Activated naive CD4-positive, alpha-beta T cell treated with anti-CD3 and anti-CD28 coated beads, Interleukin-2, amount 50 U/mL, for 72 hours (primary cell): Measurements from ENCODE around the gene CHPF. TPM values are rescaled to one million over a fixed set of nuclear protein-coding genes. Genes with fewer than 3 reads are reported as not detected.

ENCODE experiments used
- ATAC-seq, 2 donors: fragments of 150-1000 bp; cut with Tn5 transposase; 2 replicates each; pipeline ENCODE4 v1.10.0; 2021; ENCODE audit warnings: mild to moderate bottlenecking in 2 of 2, moderate library complexity in 2 of 2
- DNase-seq, 2 donors: peaks; one replicate each; pipeline ENCODE4 v3.0.0; 2021 to 2022; ENCODE audit warnings: low spot score in 2 of 2
- H3K27ac Mint-ChIP-seq, 2 donors: one replicate each; pipeline ENCODE4 v1.8.0; 2022; ENCODE audit warnings: mild to moderate bottlenecking in 2 of 2, mixed read lengths in 2 of 2
- H3K36me3 Mint-ChIP-seq, 2 donors: one replicate each; pipeline ENCODE4 v1.8.0; 2022; ENCODE audit warnings: mixed read lengths in 2 of 2
- H3K9me3 Mint-ChIP-seq, 2 donors: one replicate each; pipeline ENCODE4 v1.8.0; 2022; ENCODE audit warnings: mixed read lengths in 2 of 2
- total RNA-seq, 2 donors: library from RNA; stranded (reverse); gene quantifications; one replicate each; pipeline ENCODE4 v1.2.3, GENCODE V29; 2022

CHPF gene
- total RNA-seq, 2 donors from 2014 or later = 13.2 to 16.7 TPM

DNA sequence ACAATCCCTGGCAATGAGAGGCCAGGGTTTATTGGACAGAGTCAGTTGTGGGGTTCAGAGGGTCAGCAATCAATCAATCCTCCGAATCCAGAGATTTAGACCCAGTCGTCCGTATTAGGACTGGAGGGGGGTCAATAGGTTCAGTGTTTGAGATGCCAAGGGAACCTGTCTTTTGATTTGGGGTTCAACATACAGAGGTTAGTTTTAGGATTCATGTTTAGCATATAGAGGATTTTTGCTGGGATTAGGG lies 44.6 kb downstream of the CHPF start:
- Mint-ChIP-seq H3K36me3 (peaks cover 9 to 19% of the 10 kb centered on the region in 2 donors), H3K27ac (peak overlapping the region; percentile 75 to 90), H3K9me3 (no peaks in the 10 kb centered on the region)
- no peak for DNase-seq
- ATAC-seq = no peak

- Mint-ChIP-seq H3K9me3 (no peaks in the 10 kb centered on the region), H3K27ac (peak within 1 kb of the TSS; percentile 75 to 90), H3K36me3 (peaks cover 9 to 19% of the 10 kb centered on the region in 2 donors)
- DNase-seq (peak; percentile 91 to 95), ATAC-seq (peak; percentile 91 to 93)
Measured at GRCh38 chr2:219498280-219499057, 45.1 kb downstream of the CHPF start, which contains the start of gene GMPPA. TSS of gene GMPPA (plus strand) at chr2:219498891. CDS start at chr2:219499976, 1,085 bp downstream.

DNA sequence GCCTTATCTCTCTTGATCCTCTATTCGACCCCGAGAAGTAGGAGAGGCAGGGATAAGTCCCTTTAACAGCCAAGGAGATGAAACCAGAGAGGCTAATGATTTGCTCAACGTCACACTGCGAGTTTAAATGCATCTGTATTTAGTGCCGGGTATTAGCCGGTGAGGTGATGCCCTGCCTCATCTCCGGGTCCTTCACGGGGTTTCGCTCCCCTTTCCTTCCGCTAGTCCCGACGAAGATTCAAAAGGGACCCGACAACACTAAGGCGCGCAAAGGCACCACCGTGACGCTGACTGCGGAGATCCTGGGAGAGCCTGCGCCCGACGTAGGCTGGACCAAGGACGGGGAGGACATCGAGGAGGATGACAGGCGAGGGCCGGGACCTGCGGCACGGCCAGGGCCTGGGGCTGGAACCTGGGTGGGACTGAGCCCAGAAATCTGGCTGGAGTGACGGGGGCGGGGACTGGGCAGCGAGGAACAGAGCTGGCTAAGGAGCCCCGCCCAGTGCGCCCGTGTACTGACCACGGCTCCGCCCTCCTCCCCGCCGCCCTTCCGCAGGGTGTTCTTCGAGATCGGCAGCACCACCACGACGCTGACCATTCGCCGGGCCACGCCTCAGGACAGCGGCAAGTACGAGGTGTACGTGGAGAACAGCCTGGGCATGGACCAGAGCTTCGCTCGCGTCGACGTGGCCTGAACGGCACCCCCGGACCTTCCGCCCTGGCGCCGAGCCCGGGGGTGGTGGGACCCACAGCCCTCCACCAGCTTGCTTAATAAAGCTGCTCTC lies 45.9 kb downstream of the CHPF start:
- ATAC-seq (peak; percentile 14 to 49), DNase-seq (peak in 1 of 2 donors; percentile 64)
- H3K9me3 Mint-ChIP-seq = no peaks in the 10 kb centered on the region
- H3K36me3 Mint-ChIP-seq = peaks cover 9 to 19% of the 10 kb centered on the region in 2 donors
- peak overlapping the region in 1 of 2 donors; percentile 90 for H3K27ac Mint-ChIP-seq

- Mint-ChIP-seq H3K9me3 (no peaks in the 10 kb centered on the region), H3K27ac (no peak overlapping the region), H3K36me3 (peaks cover 9 to 19% of the 10 kb centered on the region in 2 donors)
- no peak for ATAC-seq
- DNase-seq = no peak
Measured at GRCh38 chr2:219496825-219497494, 46.6 kb downstream of the CHPF start.

DNA sequence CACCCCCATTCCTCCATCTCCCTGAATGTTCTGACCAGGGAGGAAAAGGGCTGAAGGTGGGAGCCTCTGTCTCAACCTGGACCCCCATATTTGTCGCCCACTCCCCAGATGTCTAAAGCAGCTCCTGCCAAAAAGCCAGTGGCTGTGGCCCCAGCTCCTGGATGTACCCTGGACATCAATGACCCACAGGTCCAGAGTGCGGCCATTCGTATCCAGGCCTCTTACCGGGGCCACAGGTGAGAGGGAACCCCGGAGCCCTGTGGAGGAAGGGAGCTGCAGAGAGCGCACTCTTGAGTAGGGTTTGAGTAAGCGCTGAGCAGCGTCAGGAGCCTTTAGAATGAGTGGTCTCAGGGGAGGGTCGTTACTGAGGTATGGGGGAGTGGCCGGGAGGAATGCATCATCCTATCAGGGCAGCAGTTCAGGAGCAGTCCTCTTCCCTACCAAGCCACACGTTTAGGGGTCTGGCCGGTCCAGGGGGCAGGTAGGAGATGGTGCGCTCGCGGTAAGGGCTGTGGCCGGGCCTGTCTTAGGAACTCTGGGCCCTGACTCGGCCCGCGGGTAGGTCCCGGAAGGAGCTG lies 47.3 kb downstream of the CHPF start:
- DNase-seq = no peak
- peaks cover 9 to 19% of the 10 kb centered on the region in 2 donors for H3K36me3 Mint-ChIP-seq
- H3K9me3 Mint-ChIP-seq = no peaks in the 10 kb centered on the region
- H3K27ac Mint-ChIP-seq = no peak overlapping the region
- ATAC-seq = no peak

DNA sequence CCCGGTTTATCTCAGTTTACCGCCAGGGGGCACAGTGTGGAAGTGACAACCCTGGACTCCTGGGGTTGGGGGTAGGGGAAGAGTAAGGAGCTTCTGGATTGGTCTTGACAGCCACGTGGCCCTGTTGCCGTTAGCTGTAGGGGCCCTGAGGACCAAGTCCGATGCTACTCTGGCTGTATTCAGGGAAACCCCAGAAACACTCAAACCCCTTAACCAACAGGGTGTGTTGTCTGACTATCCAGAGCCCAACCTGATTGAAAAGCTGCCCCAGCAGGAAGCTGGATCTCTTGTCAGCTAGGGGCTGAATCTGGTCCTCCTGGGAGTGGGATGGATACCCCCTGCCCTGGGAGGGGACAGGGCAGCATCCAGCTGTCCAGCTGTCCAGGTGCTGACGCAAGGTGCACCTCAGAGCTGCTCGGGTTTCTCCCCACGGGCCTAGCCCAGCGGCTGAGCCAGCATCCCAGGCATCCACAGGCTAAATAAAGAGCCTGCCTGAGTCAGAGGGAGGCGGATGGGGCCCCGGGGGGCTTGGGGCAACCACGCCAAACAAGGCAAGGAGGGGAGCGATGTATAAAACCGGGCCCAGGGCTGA lies 48.0 kb downstream of the CHPF start:
- Mint-ChIP-seq H3K27ac (no peak overlapping the region), H3K9me3 (no peaks in the 10 kb centered on the region), H3K36me3 (peaks cover 9 to 19% of the 10 kb centered on the region in 2 donors)
- ATAC-seq (peak in 1 of 2 donors; percentile 49), DNase-seq (peak in 1 of 2 donors; percentile 76)

DNA sequence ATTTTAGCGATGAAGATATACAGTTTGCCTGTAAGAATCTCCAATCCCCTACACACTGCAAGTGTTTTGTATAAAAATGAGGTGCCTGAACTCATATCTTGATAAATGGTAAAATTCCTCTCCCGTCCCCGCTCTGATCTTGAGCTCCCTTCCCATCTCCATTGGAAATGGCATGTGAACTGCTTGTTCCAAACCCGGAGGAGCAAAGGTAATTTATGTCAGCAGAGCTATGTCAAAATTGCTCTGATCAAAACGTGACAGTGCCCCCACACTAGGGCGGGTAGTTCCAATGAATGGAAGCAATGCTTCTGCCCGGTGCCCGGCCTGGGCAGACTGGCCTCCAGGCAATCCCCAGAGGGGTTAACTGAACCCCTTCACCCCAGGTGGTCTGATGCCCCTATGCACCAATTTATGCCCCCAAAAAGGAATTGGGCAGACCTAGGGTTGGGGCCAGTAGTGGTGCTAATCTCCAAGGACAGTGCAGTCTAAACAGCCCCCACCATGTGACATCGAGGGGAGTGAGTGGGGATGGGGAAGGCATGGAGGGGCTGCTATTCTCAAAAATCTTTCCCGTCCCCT lies 48.6 kb downstream of the CHPF start:
- ATAC-seq (no peak), DNase-seq (no peak)
- Mint-ChIP-seq H3K36me3 (peaks cover 9 to 14% of the 10 kb centered on the region in 2 donors), H3K9me3 (no peaks in the 10 kb centered on the region), H3K27ac (no peak overlapping the region)

DNA sequence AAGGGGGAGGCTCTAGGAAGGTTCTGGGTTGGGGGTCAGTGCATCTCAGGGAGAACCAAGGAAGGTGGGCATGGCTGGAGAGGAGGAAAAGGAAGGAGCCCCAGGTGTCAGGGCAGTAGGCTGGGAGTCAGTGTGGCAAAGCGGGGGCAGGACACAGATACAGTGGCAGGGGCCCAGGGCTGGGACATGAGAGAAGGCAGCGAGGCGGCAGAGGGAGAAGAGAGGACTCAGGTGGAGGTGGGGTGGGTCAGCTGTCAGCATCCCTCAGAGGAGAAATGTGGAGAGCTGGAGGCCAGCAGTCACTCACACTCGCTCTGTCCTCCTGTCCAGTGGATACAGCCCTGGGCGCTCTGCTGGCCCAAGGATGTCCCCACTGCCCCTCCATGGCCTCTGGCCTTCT lies 50.5 kb downstream of the CHPF start:
- no peaks in the 10 kb centered on the region for H3K9me3 Mint-ChIP-seq
- DNase-seq (no peak), ATAC-seq (no peak)
- no peak overlapping the region for H3K27ac Mint-ChIP-seq
- peaks cover 0 to under 1% of the 10 kb centered on the region in 2 donors for H3K36me3 Mint-ChIP-seq

DNA sequence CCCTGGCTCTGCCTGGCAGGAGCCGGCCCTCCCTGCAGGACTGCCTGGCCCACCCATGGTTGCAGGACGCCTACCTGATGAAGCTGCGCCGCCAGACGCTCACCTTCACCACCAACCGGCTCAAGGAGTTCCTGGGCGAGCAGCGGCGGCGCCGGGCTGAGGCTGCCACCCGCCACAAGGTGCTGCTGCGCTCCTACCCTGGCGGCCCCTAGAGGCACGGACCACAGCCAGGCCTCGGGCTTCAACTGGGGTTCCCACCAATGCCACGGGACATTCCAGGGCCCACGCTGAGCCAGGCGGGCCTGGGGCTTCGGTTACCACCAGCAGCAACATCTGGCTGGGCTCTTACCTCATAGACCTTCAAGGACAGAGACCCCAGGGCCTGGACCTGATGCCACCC lies 51.0 kb downstream of the CHPF start:
- no peaks in the 10 kb centered on the region for H3K36me3 Mint-ChIP-seq
- no peak for DNase-seq
- ATAC-seq = no peak
- H3K9me3 Mint-ChIP-seq = no peaks in the 10 kb centered on the region
- H3K27ac Mint-ChIP-seq = no peak overlapping the region

DNA sequence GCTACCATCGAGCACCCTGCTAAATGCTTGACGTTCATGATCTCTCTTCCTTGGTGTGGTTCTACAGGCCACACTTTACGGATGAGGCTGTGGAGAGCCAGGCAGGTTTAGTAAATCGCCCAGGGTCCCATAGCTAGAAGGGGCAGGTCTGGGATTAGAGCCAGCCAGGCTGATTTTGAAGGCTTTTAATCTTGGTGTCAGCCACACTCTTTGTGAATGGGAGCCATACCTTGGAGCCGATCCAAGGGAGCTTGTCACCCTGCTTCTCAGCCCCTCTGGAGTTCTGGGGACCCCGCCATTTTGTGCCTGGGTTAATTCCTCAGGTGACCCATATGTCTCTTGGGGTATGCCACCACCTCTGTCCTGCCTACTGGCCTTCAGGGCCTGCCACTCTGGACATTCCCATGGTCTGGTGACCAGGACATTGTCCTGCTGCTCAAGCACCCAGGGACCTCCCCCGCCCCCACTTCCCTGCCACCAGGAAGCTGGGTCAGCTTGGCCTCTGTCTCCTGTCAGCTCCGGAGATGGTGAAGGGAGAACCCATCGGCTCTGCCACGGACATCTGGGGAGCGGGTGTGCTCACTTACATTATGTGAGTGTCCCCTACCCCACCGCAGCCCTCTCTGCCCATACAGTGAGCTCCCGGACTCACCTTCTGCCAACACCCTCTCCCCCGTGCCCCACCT lies 52.2 kb downstream of the CHPF start:
- Mint-ChIP-seq H3K9me3 (no peaks in the 10 kb centered on the region), H3K36me3 (no peaks in the 10 kb centered on the region), H3K27ac (no peak overlapping the region)
- DNase-seq (no peak), ATAC-seq (no peak)

- ATAC-seq (no peak), DNase-seq (no peak)
- Mint-ChIP-seq H3K9me3 (no peaks in the 10 kb centered on the region), H3K36me3 (no peaks in the 10 kb centered on the region), H3K27ac (no peak overlapping the region)
Measured at GRCh38 chr2:219490600-219491130, 52.9 kb downstream of the CHPF start.

- DNase-seq (no peak), ATAC-seq (no peak)
- no peak overlapping the region for H3K27ac Mint-ChIP-seq
- no peaks in the 10 kb centered on the region for H3K36me3 Mint-ChIP-seq
- H3K9me3 Mint-ChIP-seq = no peaks in the 10 kb centered on the region
Measured at GRCh38 chr2:219490186-219490585, 53.4 kb downstream of the CHPF start.

DNA sequence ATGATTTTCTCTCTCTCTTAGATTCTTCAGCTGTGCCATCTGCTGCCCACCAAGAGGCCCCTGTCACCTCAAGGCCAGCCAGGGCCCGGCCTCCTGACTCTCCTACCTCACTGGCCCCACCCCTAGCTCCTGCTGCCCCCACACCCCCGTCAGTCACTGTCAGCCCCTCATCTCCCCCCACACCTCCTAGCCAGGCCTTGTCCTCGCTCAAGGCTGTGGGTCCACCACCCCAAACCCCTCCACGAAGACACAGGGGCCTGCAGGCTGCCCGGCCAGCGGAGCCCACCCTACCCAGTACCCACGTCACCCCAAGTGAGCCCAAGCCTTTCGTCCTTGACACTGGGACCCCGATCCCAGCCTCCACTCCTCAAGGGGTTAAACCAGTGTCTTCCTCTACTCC lies 54.3 kb downstream of the CHPF start:
- Mint-ChIP-seq H3K9me3 (no peaks in the 10 kb centered on the region), H3K27ac (no peak overlapping the region), H3K36me3 (no peaks in the 10 kb centered on the region)
- ATAC-seq = no peak
- DNase-seq = no peak
